Astrocyte (in vitro differentiated cells and primary cell): ENCODE results near the gene PDE9A.

Source experiments
- EZH2 ChIP-seq: IDR thresholded peaks from 2 replicates; pipeline ENCODE4 v1.6.1; 2012; ENCODE audit warnings: mild to moderate bottlenecking, low read length, inconsistent platforms; ENCODE audit not compliant: insufficient read depth
- TF ChIP-seq, protein P1 (sequence below): IDR thresholded peaks from 2 replicates; pipeline ENCODE4 v1.5.1; 2011; ENCODE audit warnings: low read depth, mild to moderate bottlenecking, inconsistent platforms, low read length, moderate library complexity; ENCODE audit not compliant: insufficient read depth

DNA sequence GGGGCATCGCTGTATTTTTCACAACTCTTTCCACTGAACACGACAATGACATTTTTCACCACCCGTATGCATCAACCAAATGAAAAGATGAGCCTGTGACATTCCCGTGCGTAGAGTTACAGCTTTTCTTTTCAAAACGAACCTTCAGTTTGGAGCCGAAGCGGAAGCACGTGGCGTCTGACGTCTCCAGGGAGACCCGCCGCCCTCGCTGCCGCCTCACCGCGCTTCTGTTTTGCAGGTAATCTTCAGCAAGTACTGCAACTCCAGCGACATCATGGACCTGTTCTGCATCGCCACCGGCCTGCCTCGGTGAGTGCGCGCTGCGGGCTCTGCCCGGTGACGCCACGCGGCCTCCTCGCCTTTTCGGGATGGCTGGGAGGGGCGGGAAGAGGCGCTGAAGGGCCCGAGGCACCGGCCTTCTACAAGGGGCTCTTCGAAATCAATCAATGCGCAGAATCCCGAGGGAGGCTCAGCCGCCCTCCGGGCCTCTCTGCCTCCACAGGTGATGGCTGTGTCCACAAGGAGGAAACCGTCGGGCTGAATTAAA lies 32.6 kb downstream of the PDE9A start:
- TF ChIP-seq, protein P1, sequence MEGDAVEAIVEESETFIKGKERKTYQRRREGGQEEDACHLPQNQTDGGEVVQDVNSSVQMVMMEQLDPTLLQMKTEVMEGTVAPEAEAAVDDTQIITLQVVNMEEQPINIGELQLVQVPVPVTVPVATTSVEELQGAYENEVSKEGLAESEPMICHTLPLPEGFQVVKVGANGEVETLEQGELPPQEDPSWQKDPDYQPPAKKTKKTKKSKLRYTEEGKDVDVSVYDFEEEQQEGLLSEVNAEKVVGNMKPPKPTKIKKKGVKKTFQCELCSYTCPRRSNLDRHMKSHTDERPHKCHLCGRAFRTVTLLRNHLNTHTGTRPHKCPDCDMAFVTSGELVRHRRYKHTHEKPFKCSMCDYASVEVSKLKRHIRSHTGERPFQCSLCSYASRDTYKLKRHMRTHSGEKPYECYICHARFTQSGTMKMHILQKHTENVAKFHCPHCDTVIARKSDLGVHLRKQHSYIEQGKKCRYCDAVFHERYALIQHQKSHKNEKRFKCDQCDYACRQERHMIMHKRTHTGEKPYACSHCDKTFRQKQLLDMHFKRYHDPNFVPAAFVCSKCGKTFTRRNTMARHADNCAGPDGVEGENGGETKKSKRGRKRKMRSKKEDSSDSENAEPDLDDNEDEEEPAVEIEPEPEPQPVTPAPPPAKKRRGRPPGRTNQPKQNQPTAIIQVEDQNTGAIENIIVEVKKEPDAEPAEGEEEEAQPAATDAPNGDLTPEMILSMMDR: no peak
- no peak for TF ChIP-seq EZH2
